HCT116 (cell line): ENCODE data around the gene TMEM178B. TPM values are rescaled to one million over a fixed set of nuclear protein-coding genes. Genes with fewer than 3 reads are reported as not detected.

Source experiments
- ATAC-seq: fragments of 200-7000 bp; cut with Tn5 transposase; 2 replicates; pipeline ENCODE4 v1.9.1; 2020; ENCODE audit warnings: mild to moderate bottlenecking, moderate library complexity
- BruUV-seq: library from RNA; stranded (reverse); fragments of 400-500 nt; replicated peaks from 2 replicates; lab custom pipeline; 2021; lab: Mats Ljungman, UMichigan
- CTCF ChIA-PET: fragments of 300-600 bp; sonication (Branson Sonifier 250); formaldehyde crosslinking; loops from one replicate; lab custom pipeline; 2021; ENCODE audit warnings: antibody characterized with exemption; lab: Charles Lee
- POLR2A ChIA-PET: fragments of 300-600, 350-600 bp; sonication (Branson Sonifier 250); formaldehyde crosslinking; loops from one replicate; lab custom pipeline; 2021; ENCODE audit warnings: antibody characterized with exemption; lab: Charles Lee
- RAD21 ChIA-PET, 2 experiments: fragments of 300-600 bp; sonication (Branson Sonifier 250); formaldehyde crosslinking; loops; one replicate each; lab custom pipeline; 2023; ENCODE audit warnings: low total read pairs in 2 of 2; ENCODE audit not compliant: uncharacterized antibody in 2 of 2, unreplicated experiment in 2 of 2, low non-redundant PET in 1 of 2; lab: Charles Lee
- DNase-seq: peaks from one replicate; pipeline ENCODE4 v3.0.0-alpha.2; 2010; ENCODE audit warnings: low read depth, low spot score
- H2AFZ ChIP-seq: fragments of 200-600 bp; shearing (Covaris generic), sonication (generic); 2 replicates; pipeline ENCODE4 v1.6.1; 2017; ENCODE audit warnings: low read depth, mixed run types, mixed read lengths, antibody characterized with exemption, low read length; ENCODE audit not compliant: poor library complexity, severe bottlenecking
- H3K27ac ChIP-seq: 2 replicates; pipeline ENCODE4 v1.5.1; 2012; ENCODE audit warnings: low read depth, low read length
- H3K27me3 ChIP-seq: fragments of 200-600 bp; sonication (generic); 2 replicates; pipeline ENCODE4 v1.6.1; 2016; ENCODE audit warnings: mixed run types, low read length, mixed read lengths; ENCODE audit not compliant: insufficient read depth
- H3K36me3 ChIP-seq, 2 experiments: fragments of 200-500 bp in 1 of 2; fragments of 200-600 bp in 1 of 2; sonication (Bioruptor generic) in 1 of 2; sonication (generic) in 1 of 2; 2 replicates each; pipeline versions ENCODE4 v1.5.1 to v1.6.1; 2014 to 2016; ENCODE audit warnings: low read length in 2 of 2, inconsistent platforms in 1 of 2, mixed read lengths in 1 of 2, mixed run types in 1 of 2; ENCODE audit not compliant: insufficient read depth in 2 of 2, control insufficient read depth in 1 of 2
- H3K4me1 ChIP-seq, 2 experiments: fragments of 200-600 bp in 1 of 2; sonication (generic) in 1 of 2; 2 replicates each; pipeline versions ENCODE4 v1.5.1 to v1.6.1; 2012 to 2017; ENCODE audit warnings: low read length in 2 of 2, inconsistent platforms in 1 of 2, mild to moderate bottlenecking in 1 of 2, mixed read lengths in 1 of 2, mixed run types in 1 of 2, moderate library complexity in 1 of 2; ENCODE audit not compliant: insufficient read depth in 2 of 2, control insufficient read depth in 1 of 2
- H3K4me2 ChIP-seq: fragments of 200-600 bp; sonication (generic); 2 replicates; pipeline ENCODE4 v1.6.1; 2017; ENCODE audit warnings: mixed run types, low read length, mixed read lengths
- H3K4me3 ChIP-seq, 2 experiments: fragments of 200-600 bp in 1 of 2; sonication (generic) in 1 of 2; replicated peaks in 1 of 2; 2 replicates each; pipeline ENCODE4 v1.5.1; 2011 to 2016; ENCODE audit warnings: low read length in 2 of 2, control low read depth in 1 of 2, low read depth in 1 of 2, mild to moderate bottlenecking in 1 of 2, mixed read lengths in 1 of 2, mixed run types in 1 of 2
- H3K79me2 ChIP-seq: fragments of 200-600 bp; sonication (generic); 2 replicates; pipeline ENCODE4 v1.6.1; 2017; ENCODE audit warnings: mild to moderate bottlenecking, mixed run types, low read length, moderate library complexity, mixed read lengths; ENCODE audit not compliant: insufficient read depth
- H3K9ac ChIP-seq: fragments of 200-600 bp; sonication (generic); 2 replicates; pipeline ENCODE4 v1.6.1; 2016; ENCODE audit warnings: low read length, mixed read lengths
- H3K9me2 ChIP-seq: fragments of 200-600 bp; sonication (generic), shearing (Covaris generic); 2 replicates; pipeline ENCODE4 v1.6.1; 2017; ENCODE audit warnings: mixed run types, mild to moderate bottlenecking, moderate library complexity; ENCODE audit not compliant: insufficient read depth
- H3K9me3 ChIP-seq, 2 experiments: fragments of 200-500 bp in 1 of 2; fragments of 200-600 bp in 1 of 2; sonication (Bioruptor generic) in 1 of 2; sonication (generic) in 1 of 2; 2 replicates each; pipeline ENCODE4 v1.6.1; 2014 to 2017; ENCODE audit warnings: low read length in 2 of 2, mixed read lengths in 2 of 2, inconsistent platforms in 1 of 2, low read depth in 1 of 2, mild to moderate bottlenecking in 1 of 2, mixed run types in 1 of 2, moderate library complexity in 1 of 2; ENCODE audit not compliant: control insufficient read depth in 1 of 2, insufficient read depth in 1 of 2
- H4K20me1 ChIP-seq: fragments of 200-600 bp; sonication (generic), shearing (Covaris generic); 2 replicates; pipeline ENCODE4 v1.6.1; 2017; ENCODE audit warnings: mixed run types, mild to moderate bottlenecking, moderate library complexity; ENCODE audit not compliant: insufficient read depth
- CEBPB ChIP-seq: IDR thresholded peaks from 2 replicates; pipeline ENCODE4 v1.6.1; 2012; ENCODE audit warnings: low read depth
- CTCF ChIP-seq, 3 experiments: fragments of 200-600 bp in 1 of 3; sonication (generic) in 1 of 3; IDR thresholded peaks in 2 of 3; conservative IDR thresholded peaks in 1 of 3; 2 replicates each; pipeline ENCODE4 v1.5.1; 2012 to 2017; ENCODE audit warnings: low read depth in 2 of 3, low read length in 2 of 3, antibody characterized with exemption in 1 of 3, borderline replicate concordance in 1 of 3, control low read depth in 1 of 3, mild to moderate bottlenecking in 1 of 3, mixed read lengths in 1 of 3, mixed run types in 1 of 3, moderate library complexity in 1 of 3; ENCODE audit not compliant: insufficient read depth in 1 of 3
- EGR1 ChIP-seq: IDR thresholded peaks from 2 replicates; pipeline ENCODE4 v1.6.1; 2012; ENCODE audit warnings: low read depth
- ELF1 ChIP-seq: IDR thresholded peaks from 2 replicates; pipeline ENCODE4 v1.6.1; 2012; ENCODE audit warnings: low read depth, borderline replicate concordance
- EZH2 ChIP-seq: fragments of 200-600 bp; sonication (generic); IDR thresholded peaks from 2 replicates; pipeline ENCODE4 v1.6.1; 2017; ENCODE audit warnings: antibody characterized with exemption, mixed run types
- FOSL1 ChIP-seq: IDR thresholded peaks from 2 replicates; pipeline ENCODE4 v1.6.1; 2012; ENCODE audit warnings: low read depth
- JUND ChIP-seq: IDR thresholded peaks from 2 replicates; pipeline ENCODE4 v1.6.1; 2012
- POLR2A ChIP-seq: IDR thresholded peaks from 2 replicates; pipeline ENCODE4 v1.7.0; 2011; ENCODE audit warnings: borderline replicate concordance; ENCODE audit not compliant: insufficient read depth, insufficient read length; ENCODE audit errors: extremely low read depth
- POLR2AphosphoS5 ChIP-seq: IDR thresholded peaks from 2 replicates; pipeline ENCODE4 v1.6.1; 2011; ENCODE audit warnings: mild to moderate bottlenecking, low read depth, low read length, moderate library complexity
- REST ChIP-seq: IDR thresholded peaks from 2 replicates; pipeline ENCODE4 v1.6.1; 2012; ENCODE audit warnings: low read depth
- SIN3A ChIP-seq: IDR thresholded peaks from 2 replicates; pipeline ENCODE4 v1.6.1; 2012; ENCODE audit warnings: low read depth
- SP1 ChIP-seq: IDR thresholded peaks from 2 replicates; pipeline ENCODE4 v1.6.1; 2012; ENCODE audit warnings: low read depth
- SRF ChIP-seq: IDR thresholded peaks from 2 replicates; pipeline ENCODE4 v1.6.1; 2012; ENCODE audit warnings: low read depth
- TCF7L2 ChIP-seq: IDR thresholded peaks from 2 replicates; pipeline ENCODE4 v1.7.0; 2011; ENCODE audit warnings: borderline replicate concordance, inconsistent platforms; ENCODE audit not compliant: insufficient read depth, insufficient read length; ENCODE audit errors: extremely low read depth
- ZFX ChIP-seq: fragments of 450-650 bp; IDR thresholded peaks from 2 replicates; pipeline ENCODE4 v1.6.1; 2017
- ZNF274 ChIP-seq: fragments of 200-500 bp; sonication (Bioruptor generic); IDR thresholded peaks from 2 replicates; pipeline ENCODE4 v1.6.1; 2014; ENCODE audit warnings: mild to moderate bottlenecking, low read depth, low read length, inconsistent platforms
- intact Hi-C: fragments of 100-400 bp; cut with micrococcal nuclease; formaldehyde crosslinking; loops from 2 replicates; pipeline ENCODE4 v1.10.0; 2022
- total RNA-seq: library from RNA; stranded (reverse); gene quantifications from one replicate; pipeline ENCODE4 v1.2.1, GENCODE V29; 2021; ENCODE audit not compliant: unreplicated experiment

TMEM178B gene
- total RNA-seq, 1 experiment from 2014 or later, result 0.02 TPM

GRCh38 chr7:141348728-141349127 lies 274.9 kb downstream of the TMEM178B start:
- Histone ChIP-seq H3K9me3 (no peaks in the 10 kb centered on the region), H3K27me3 (peaks cover 68% of the 10 kb centered on the region), H3K4me2 (no peak overlapping the region), H3K36me3 (no peaks in the 10 kb centered on the region; a peak in 1 of 4 replicates), H3K4me1 (no peaks in the 10 kb centered on the region), H3K9ac (no peak overlapping the region), H2AFZ (no peak overlapping the region), H3K79me2 (no peaks in the 10 kb centered on the region), H3K27ac (no peak overlapping the region), H4K20me1 (no peaks in the 10 kb centered on the region), H3K9me2 (no peaks in the 10 kb centered on the region), H3K4me3 (no peak overlapping the region)
- BruUV-seq, result no TSS peak
- intact Hi-C loops, result no loop called here
- DNase-seq, result no peak
- ATAC-seq, result no peak
- ChIA-PET CTCF (no interaction called here), RAD21 (no interaction called here), POLR2A (no interaction called here)
- TF ChIP-seq POLR2A (no peak), TCF7L2 (no peak), CTCF (IDR thresholded peaks at IDR 0.05 in 2 of 3, conservative IDR thresholded peaks at IDR 0.05 in 1 of 3; ENCODE audit: borderline replicate concordance in 1 of 3, insufficient read depth in 1 of 3, low read depth in 2 of 3, low read length in 2 of 3) (no peak), SP1 (no peak), POLR2AphosphoS5 (no peak), CEBPB (no peak), REST (no peak), JUND (no peak), EGR1 (no peak), SRF (no peak), EZH2 (no peak), ELF1 (no peak), ZFX (no peak), FOSL1 (no peak), ZNF274 (no peak), SIN3A (no peak)
